HG03354 (cell line): Measurements from ENCODE around the gene PPM1E.

Experiments
- ATAC-seq: cut with Tn5 transposase; IDR thresholded peaks from one replicate; pipeline ENCODE4 v1.9.1; 2021; ENCODE audit warnings: mild to moderate bottlenecking; ENCODE audit not compliant: unreplicated experiment, poor library complexity, severe bottlenecking

The PPM1E gene

DNA sequence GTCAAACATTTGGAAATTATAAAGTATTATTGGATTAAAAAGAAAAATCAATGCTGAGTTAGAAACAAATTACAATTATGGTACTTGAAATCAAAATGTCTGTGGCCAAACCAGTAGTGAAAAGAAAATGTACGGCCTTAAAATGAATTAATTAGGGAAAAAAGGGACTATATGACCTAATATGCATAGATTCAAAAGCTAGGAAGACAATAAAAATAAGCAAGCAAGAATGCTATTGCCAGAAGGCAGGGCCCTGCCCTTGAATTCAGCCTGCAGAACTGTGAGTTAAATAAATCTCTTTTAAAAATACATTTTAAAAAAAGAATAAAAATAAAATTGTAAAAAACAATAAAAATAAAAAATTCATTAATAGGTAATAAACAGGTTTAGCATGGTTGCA, 262.4 kb downstream of the PPM1E start:
- no peak for ATAC-seq

DNA sequence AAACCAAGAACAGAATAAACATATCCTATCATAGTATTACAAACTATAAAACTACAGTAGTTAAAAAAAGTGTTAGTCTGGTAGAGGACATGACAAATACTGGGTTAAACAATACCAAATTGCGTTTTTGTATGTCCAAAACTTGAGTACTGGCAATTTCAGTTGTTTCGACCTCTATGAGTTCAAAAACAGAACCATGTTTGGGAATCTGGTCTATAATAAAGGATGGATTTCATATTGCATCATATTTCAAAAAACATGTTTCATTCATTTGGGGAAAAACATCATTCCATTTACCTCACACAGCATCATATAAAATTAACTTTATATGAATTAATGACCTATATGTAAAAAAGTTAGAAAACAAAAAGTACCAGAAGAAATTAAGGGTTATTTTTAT, 269.3 kb downstream of the PPM1E start:
- no peak for ATAC-seq

DNA sequence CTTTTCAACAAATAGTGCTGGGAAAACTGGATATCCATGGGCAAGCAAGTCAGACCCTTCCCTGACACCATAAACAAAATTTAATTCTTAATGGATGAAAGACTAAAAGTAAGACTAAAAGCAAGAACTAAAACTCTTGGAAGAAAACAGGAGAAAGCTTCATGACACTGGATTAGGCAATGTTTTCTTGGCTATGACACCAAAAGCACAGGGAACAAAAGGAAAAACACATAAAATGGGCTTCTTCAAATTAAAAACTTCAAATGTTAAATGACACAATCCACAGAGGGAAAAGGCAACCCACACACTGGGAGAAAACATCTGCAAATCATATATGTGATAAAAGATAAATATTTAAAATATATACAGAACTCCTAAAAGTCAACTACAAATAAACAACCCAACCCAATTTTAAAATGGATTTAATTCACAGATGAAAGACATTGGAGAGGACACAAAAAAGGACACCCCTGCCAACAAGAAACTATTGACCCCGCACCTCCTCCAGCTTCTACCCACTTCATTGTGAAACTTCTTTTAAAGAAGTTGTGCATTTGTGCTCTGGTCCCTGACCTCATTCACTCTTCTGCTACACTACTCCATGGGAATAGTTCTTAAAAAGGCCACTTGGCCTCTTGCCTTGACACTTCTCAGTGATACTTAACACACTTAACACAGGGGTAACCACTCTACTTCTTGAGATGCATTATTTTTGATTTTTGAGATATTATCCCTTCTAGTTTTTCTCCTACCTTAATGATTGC, 270.7 kb downstream of the PPM1E start:
- ATAC-seq: no peak

DNA sequence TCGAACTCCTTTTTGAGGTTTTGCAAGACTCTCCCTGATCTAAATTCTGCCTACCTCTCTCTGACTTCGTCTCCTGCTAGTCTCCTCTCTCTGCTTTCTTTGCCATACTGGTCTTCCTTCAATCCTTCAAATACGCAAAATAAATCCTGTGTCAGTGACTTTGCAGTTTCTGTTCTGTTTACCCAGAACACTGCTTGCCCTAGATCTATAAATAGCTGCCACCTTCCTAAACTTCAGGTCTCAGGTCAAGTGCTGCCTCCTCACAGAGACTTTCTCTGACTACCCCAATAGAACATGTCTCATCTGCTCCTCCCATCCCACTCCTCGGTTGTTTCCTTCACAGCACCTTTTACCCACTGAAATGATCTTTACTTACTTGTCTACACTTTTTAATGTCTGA, 272.1 kb downstream of the PPM1E start:
- no peak for ATAC-seq

DNA sequence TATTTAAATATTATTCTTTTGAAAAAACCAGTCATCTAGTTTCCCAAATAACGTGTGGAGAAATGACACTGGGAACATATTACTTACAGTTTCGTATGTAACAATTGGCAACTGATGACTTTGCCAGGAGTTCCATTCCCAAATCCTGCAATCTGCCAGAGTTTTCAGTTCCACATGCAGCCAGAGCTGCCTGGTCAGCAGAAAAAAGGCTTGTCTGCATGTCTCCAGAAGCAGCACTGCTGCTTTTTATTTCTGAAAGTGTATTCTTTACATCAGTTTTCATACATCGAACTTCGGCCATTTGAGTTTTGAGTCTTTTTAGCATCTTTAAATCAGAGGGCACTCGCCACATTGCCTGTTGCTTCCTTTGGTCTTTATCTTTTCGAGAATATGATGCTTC, 272.7 kb downstream of the PPM1E start:
- ATAC-seq: no peak

GRCh38 chr17:59030811-59031210, 275.2 kb downstream of the PPM1E start:
- ATAC-seq: no peak
